GM21717 (cell line): ENCODE measurements around the gene GBP3.
A peak's percentile ranks its signal among the peaks of the same experiment; 100 is the strongest.
"Not testable (repeated sequence)": the region's sequence is repeated elsewhere in the genome, so short reads cannot be mapped to it uniquely, and the experiment has no call there.

Source experiments
- ATAC-seq: cut with Tn5 transposase; IDR thresholded peaks from one replicate; pipeline ENCODE4 v1.9.1; 2021; ENCODE audit warnings: mild to moderate bottlenecking, moderate library complexity; ENCODE audit not compliant: unreplicated experiment

GBP3 gene

GRCh38 chr1:89022167-89022959 lies at the start of gene GBP3:
GBP3 (minus strand) TSS chr1:89022866; CDS start chr1:89020721, 2,145 bp downstream.
- ATAC-seq: peak; percentile 87

GRCh38 chr1:89070509-89070908 lies 47.8 kb upstream of the GBP3 start:
- no peak for ATAC-seq

GRCh38 chr1:89069951-89070350 lies 47.3 kb upstream of the GBP3 start:
- no peak for ATAC-seq

- ATAC-seq: no peak
These were observed 45.6 kb upstream of the GBP3 start for GRCh38 chr1:89068291-89068690.

GRCh38 chr1:89065079-89065868 lies 42.6 kb upstream of the GBP3 start, which contains the start of gene GBP1:
GBP1 (minus strand) TSS chr1:89065208; CDS start chr1:89063234, 1,974 bp downstream.
- ATAC-seq: peak; percentile 70

GRCh38 chr1:89064632-89065031 lies 42.0 kb upstream of the GBP3 start:
- peak; percentile 39 for ATAC-seq

GRCh38 chr1:89063094-89063493 lies 40.4 kb upstream of the GBP3 start:
- ATAC-seq: no peak

GRCh38 chr1:89060091-89060490 lies 37.4 kb upstream of the GBP3 start:
- no peak for ATAC-seq

- ATAC-seq: no peak
These were observed 29.3 kb upstream of the GBP3 start for GRCh38 chr1:89051955-89052312.

- ATAC-seq: no peak
These were observed 28.8 kb upstream of the GBP3 start for GRCh38 chr1:89051300-89051954.

- no peak for ATAC-seq
These were observed 28.0 kb upstream of the GBP3 start for GRCh38 chr1:89050649-89051033.

GRCh38 chr1:89049901-89050648 lies 27.4 kb upstream of the GBP3 start:
- ATAC-seq: not testable (repeated sequence)

GRCh38 chr1:89049187-89049586 lies 26.5 kb upstream of the GBP3 start:
- not testable (repeated sequence) for ATAC-seq

GRCh38 chr1:89047734-89048133 lies 25.1 kb upstream of the GBP3 start:
- no peak for ATAC-seq

GRCh38 chr1:89046318-89047183 lies 23.9 kb upstream of the GBP3 start:
- peak; percentile 66 for ATAC-seq

- ATAC-seq: no peak
These were observed 22.5 kb upstream of the GBP3 start for GRCh38 chr1:89044970-89045721.

- ATAC-seq: no peak
These were observed 21.3 kb upstream of the GBP3 start for GRCh38 chr1:89043940-89044339.

- ATAC-seq: no peak
These were observed 19.8 kb upstream of the GBP3 start for GRCh38 chr1:89042491-89042890.

GRCh38 chr1:89041721-89042120 lies 19.1 kb upstream of the GBP3 start:
- no peak for ATAC-seq
